Measurements from ENCODE around the gene SMIM35. TPM values are rescaled to one million over a fixed set of nuclear protein-coding genes. Genes with fewer than 3 reads are reported as not detected.

SMIM35 gene
- total and polyA plus RNA-seq, 2 of the 13 experiments (the other 11 are each of a cell fraction or from before 2014, with no cell fraction given), result not detected

DNA sequence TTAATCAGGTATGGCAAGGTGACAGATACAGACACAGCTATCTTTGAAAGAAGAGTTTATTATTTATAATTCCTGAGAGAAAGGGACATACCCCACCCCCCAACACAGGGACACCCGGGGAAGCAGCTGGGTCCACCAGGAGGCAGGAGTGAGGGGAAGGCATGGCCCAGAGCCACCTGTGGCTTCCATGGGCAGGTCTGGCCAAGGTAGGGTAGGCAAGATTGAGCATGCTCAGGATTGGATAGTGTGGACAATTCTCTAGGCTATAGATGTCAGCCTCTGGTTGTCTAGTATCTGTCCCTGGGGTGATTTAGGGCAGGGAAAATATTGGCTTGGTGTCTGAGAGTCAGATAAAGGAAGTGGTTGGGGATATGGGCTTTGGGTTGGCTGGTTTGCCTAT is 27.5 kb upstream of the SMIM35 start:
- H3K79me2 ChIP-seq (ENCODE audit: insufficient read depth, low read length), result no peaks in the 10 kb centered on the region
- no peak for ATAC-seq
- no peak overlapping the region for H3K9ac ChIP-seq (ENCODE audit: insufficient read depth, low read depth, low read length)
- no peak overlapping the region for H3K4me2 ChIP-seq (ENCODE audit: low read depth, low read length)
- intact Hi-C loops (cut with micrococcal nuclease; ENCODE audit: unreplicated experiment), result no loop called here
- no peak overlapping the region for H3K4me3 ChIP-seq (replicated peaks in 1 of 3; ENCODE audit: insufficient read depth in 1 of 3, low read depth in 2 of 3, low read length in 3 of 3)
- DNase-seq (ENCODE audit: low spot score), result no peak
- no peaks in the 10 kb centered on the region for H3K9me3 ChIP-seq (ENCODE audit: low read length)
- FAIRE-seq, result no peak
- H3K27me3 ChIP-seq (ENCODE audit: control insufficient read depth in 1 of 2, insufficient read depth in 2 of 2, low read length in 2 of 2), result peaks cover 2 to 17% of the 10 kb centered on the region in 2 experiments; a peak in 3 of 5 replicates
- peaks cover 10% of the 10 kb centered on the region for H3K4me1 ChIP-seq (ENCODE audit: insufficient read depth, low read length)
- H4K20me1 ChIP-seq (ENCODE audit: insufficient read depth, low read length), result no peaks in the 10 kb centered on the region
- CTCF ChIA-PET (ENCODE audit: low intra/inter-chr PET ratio, low total read pairs), result no interaction called here
- in situ Hi-C loops (cut with HindIII; ENCODE audit: extremely low pct_ligation_motif_present, low pct_unique_long_range_greater_than_20kb), result no loop called here
- BruUV-seq (replicated peaks), result no TSS peak
- H2AFZ ChIP-seq (ENCODE audit: low read length), result no peak overlapping the region
- POLR2A ChIA-PET, result no interaction called here
- H3K36me3 ChIP-seq (replicated peaks in 1 of 2; ENCODE audit: control insufficient read depth in 1 of 2, insufficient read depth in 2 of 2, low read length in 2 of 2), result no peaks in the 10 kb centered on the region
- WGBS (ENCODE audit: low lambda C conversion rate), result 0% methylated on average over 1 of the region's 1 CpG
- no peak overlapping the region for H3K27ac ChIP-seq (ENCODE audit: extremely low read length, insufficient read depth, low read length)
- TF ChIP-seq REPIN1 (CRISPR knock-in tag; IDR thresholded peaks at IDR 0.05; ENCODE audit: borderline replicate concordance, low read depth) (no peak), HMG20B (CRISPR knock-in tag; conservative IDR thresholded peaks at IDR 0.05) (no peak), SOX5 (CRISPR knock-in tag; IDR thresholded peaks at IDR 0.05; ENCODE audit: borderline replicate concordance) (no peak), SIX1 (CRISPR knock-in tag; IDR thresholded peaks at IDR 0.05; ENCODE audit: borderline replicate concordance) (no peak), MED1 (CRISPR knock-in tag; IDR thresholded peaks at IDR 0.05) (no peak), ZNF12 (CRISPR knock-in tag; IDR thresholded peaks at IDR 0.05) (no peak), RFX1 (IDR thresholded peaks at IDR 0.05) (no peak), ZNF263 (CRISPR knock-in tag; IDR thresholded peaks at IDR 0.05) (no peak), NFYB (CRISPR knock-in tag; IDR thresholded peaks at IDR 0.05) (no peak), ZNF274 (CRISPR knock-in tag; IDR thresholded peaks at IDR 0.05) (no peak)
- TF ChIP-seq, protein P1, sequence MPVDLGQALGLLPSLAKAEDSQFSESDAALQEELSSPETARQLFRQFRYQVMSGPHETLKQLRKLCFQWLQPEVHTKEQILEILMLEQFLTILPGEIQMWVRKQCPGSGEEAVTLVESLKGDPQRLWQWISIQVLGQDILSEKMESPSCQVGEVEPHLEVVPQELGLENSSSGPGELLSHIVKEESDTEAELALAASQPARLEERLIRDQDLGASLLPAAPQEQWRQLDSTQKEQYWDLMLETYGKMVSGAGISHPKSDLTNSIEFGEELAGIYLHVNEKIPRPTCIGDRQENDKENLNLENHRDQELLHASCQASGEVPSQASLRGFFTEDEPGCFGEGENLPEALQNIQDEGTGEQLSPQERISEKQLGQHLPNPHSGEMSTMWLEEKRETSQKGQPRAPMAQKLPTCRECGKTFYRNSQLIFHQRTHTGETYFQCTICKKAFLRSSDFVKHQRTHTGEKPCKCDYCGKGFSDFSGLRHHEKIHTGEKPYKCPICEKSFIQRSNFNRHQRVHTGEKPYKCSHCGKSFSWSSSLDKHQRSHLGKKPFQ (CRISPR knock-in tag; IDR thresholded peaks at IDR 0.05; ENCODE audit: insufficient replicate concordance), result no peak
- TF ChIP-seq, protein P2, sequence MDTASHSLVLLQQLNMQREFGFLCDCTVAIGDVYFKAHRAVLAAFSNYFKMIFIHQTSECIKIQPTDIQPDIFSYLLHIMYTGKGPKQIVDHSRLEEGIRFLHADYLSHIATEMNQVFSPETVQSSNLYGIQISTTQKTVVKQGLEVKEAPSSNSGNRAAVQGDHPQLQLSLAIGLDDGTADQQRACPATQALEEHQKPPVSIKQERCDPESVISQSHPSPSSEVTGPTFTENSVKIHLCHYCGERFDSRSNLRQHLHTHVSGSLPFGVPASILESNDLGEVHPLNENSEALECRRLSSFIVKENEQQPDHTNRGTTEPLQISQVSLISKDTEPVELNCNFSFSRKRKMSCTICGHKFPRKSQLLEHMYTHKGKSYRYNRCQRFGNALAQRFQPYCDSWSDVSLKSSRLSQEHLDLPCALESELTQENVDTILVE (CRISPR knock-in tag; IDR thresholded peaks at IDR 0.05), result no peak
- TF ChIP-seq, protein P3, sequence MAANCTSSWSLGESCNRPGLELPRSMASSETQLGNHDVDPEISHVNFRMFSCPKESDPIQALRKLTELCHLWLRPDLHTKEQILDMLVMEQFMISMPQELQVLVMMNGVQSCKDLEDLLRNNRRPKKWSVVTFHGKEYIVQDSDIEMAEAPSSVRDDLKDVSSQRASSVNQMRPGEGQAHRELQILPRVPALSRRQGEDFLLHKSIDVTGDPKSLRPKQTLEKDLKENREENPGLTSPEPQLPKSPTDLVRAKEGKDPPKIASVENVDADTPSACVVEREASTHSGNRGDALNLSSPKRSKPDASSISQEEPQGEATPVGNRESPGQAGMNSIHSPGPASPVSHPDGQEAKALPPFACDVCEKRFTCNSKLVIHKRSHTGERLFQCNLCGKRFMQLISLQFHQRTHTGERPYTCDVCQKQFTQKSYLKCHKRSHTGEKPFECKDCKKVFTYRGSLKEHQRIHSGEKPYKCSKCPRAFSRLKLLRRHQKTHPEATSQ (CRISPR knock-in tag; IDR thresholded peaks at IDR 0.05; ENCODE audit: borderline replicate concordance), result no peak
- TF ChIP-seq, protein P4, sequence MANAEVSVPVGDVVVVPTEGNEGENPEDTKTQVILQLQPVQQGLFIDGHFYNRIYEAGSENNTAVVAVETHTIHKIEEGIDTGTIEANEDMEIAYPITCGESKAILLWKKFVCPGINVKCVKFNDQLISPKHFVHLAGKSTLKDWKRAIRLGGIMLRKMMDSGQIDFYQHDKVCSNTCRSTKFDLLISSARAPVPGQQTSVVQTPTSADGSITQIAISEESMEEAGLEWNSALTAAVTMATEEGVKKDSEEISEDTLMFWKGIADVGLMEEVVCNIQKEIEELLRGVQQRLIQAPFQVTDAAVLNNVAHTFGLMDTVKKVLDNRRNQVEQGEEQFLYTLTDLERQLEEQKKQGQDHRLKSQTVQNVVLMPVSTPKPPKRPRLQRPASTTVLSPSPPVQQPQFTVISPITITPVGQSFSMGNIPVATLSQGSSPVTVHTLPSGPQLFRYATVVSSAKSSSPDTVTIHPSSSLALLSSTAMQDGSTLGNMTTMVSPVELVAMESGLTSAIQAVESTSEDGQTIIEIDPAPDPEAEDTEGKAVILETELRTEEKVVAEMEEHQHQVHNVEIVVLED (CRISPR knock-in tag; IDR thresholded peaks at IDR 0.05; ENCODE audit: borderline replicate concordance), result no peak
- TF ChIP-seq, protein P5, sequence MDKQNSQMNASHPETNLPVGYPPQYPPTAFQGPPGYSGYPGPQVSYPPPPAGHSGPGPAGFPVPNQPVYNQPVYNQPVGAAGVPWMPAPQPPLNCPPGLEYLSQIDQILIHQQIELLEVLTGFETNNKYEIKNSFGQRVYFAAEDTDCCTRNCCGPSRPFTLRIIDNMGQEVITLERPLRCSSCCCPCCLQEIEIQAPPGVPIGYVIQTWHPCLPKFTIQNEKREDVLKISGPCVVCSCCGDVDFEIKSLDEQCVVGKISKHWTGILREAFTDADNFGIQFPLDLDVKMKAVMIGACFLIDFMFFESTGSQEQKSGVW (CRISPR knock-in tag; IDR thresholded peaks at IDR 0.05; ENCODE audit: borderline replicate concordance), result no peak
